AG20443 (cell line): ENCODE results near the gene CPA4.

Source experiments
- DNase-seq: peaks from one replicate; pipeline ENCODE4 v3.0.0; 2012; ENCODE audit warnings: low spot score, mixed read lengths

The CPA4 gene

GRCh38 chr7:130303127-130303526, 10.2 kb downstream of the CPA4 start:
- DNase-seq = no peak

- no peak for DNase-seq
Observed at GRCh38 chr7:130303551-130303950, 10.6 kb downstream of the CPA4 start.

GRCh38 chr7:130303982-130304381, 11.0 kb downstream of the CPA4 start:
- no peak for DNase-seq

GRCh38 chr7:130304878-130305277, 11.9 kb downstream of the CPA4 start:
- DNase-seq = no peak

- no peak for DNase-seq
Observed at GRCh38 chr7:130305433-130306042, 12.6 kb downstream of the CPA4 start.

GRCh38 chr7:130309986-130310385, 17.0 kb downstream of the CPA4 start:
- no peak for DNase-seq

GRCh38 chr7:130314305-130314704, 21.3 kb downstream of the CPA4 start:
- DNase-seq = no peak

GRCh38 chr7:130319541-130319940, 26.6 kb downstream of the CPA4 start:
- DNase-seq = no peak

- peak; percentile 18 for DNase-seq
Observed at GRCh38 chr7:130321542-130322229, 28.7 kb downstream of the CPA4 start.

- DNase-seq = no peak
Observed at GRCh38 chr7:130322615-130323014, 29.7 kb downstream of the CPA4 start.

- DNase-seq = no peak
Observed at GRCh38 chr7:130324306-130324943, 31.5 kb downstream of the CPA4 start.

- no peak for DNase-seq
Observed at GRCh38 chr7:130329681-130330080, 36.7 kb downstream of the CPA4 start.

GRCh38 chr7:130332259-130333053, 39.5 kb downstream of the CPA4 start:
- no peak for DNase-seq

GRCh38 chr7:130333832-130334231, 40.9 kb downstream of the CPA4 start:
- DNase-seq = no peak

- DNase-seq = no peak
Observed at GRCh38 chr7:130334274-130334673, 41.3 kb downstream of the CPA4 start.

- no peak for DNase-seq
Observed at GRCh38 chr7:130337410-130337971, 44.5 kb downstream of the CPA4 start.

GRCh38 chr7:130338233-130338632, 45.3 kb downstream of the CPA4 start:
- DNase-seq = no peak

GRCh38 chr7:130341882-130342281, 48.9 kb downstream of the CPA4 start:
- DNase-seq = no peak

GRCh38 chr7:130342701-130343380, 49.9 kb downstream of the CPA4 start:
- DNase-seq = no peak

GRCh38 chr7:130344271-130344866, 51.4 kb downstream of the CPA4 start, which contains the start of gene CPA5:
Gene CPA5, plus strand, starts transcription at chr7:130344816. Its CDS starts 1,670 bp downstream, at chr7:130346486.
- no peak for DNase-seq

GRCh38 chr7:130345136-130345535, 52.2 kb downstream of the CPA4 start:
- DNase-seq = no peak
